Measurements from ENCODE around the gene POLR2M.

DNA sequence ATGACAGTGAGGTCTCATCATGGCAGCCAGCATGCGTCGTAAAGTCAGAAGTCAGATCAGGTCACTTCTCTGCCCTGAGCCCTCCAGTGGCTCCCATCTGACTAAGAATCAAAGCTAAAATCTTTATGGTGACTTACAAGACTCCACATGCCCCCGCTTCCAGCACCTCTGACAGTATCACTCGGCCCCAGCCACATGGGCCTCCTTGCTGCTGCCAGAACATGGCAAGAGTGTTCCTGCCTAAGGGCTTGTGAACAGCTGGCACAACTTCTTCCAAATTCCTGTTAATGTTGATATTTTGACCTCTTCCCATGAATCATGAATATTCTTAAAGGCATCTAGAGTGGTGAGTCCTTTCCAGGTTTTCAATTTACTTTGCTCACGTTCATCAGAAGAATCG, 20.5 kb downstream of the POLR2M start:
- no peak for TF ChIP-seq POLR2A (IDR thresholded peaks at IDR 0.05; ENCODE audit: low read depth, low read length)
- TF ChIP-seq POLR2AphosphoS5 (IDR thresholded peaks at IDR 0.05; ENCODE audit: low read depth, low read length) = no peak

Data from GM12891 (cell line).